SK-N-SH (cell line): ENCODE data around the gene CALHM1.

Experiments used
- FOXJ3 ChIP-seq: sonication (generic); formaldehyde crosslinking; IDR thresholded peaks from 2 replicates; pipeline ENCODE4 v1.5.1; 2020; ENCODE audit warnings: mild to moderate bottlenecking, missing genetic modification reagents
- POLR2AphosphoS5 ChIP-seq: IDR thresholded peaks from 2 replicates; pipeline ENCODE4 v1.6.1; 2012; ENCODE audit warnings: low read depth, low read length
- RXRA ChIP-seq: IDR thresholded peaks from 2 replicates; pipeline ENCODE4 v1.4.0; 2012; ENCODE audit warnings: low read depth, mild to moderate bottlenecking, borderline replicate concordance
- SMC3 ChIP-seq: IDR thresholded peaks from 2 replicates; pipeline ENCODE4 v1.6.1; 2012; ENCODE audit warnings: low read depth, low read length, improper control_type of control experiment
- YY1 ChIP-seq: IDR thresholded peaks from 2 replicates; pipeline ENCODE4 v1.4.0; 2012; ENCODE audit warnings: low read depth, mild to moderate bottlenecking
- TF ChIP-seq, protein P1 (sequence below): fragments of 150-350 bp; IDR thresholded peaks from 2 replicates; pipeline ENCODE4 v1.6.1; 2017; ENCODE audit warnings: antibody characterized with exemption, low read length, low read depth, borderline replicate concordance
- TF ChIP-seq, protein P2 (sequence below): fragments of 200-600 bp; sonication (generic); IDR thresholded peaks from 2 replicates; pipeline ENCODE4 v1.6.1; 2017; ENCODE audit warnings: antibody characterized with exemption, mild to moderate bottlenecking, moderate library complexity
- TF ChIP-seq, protein P3 (sequence below): IDR thresholded peaks from 2 replicates; pipeline ENCODE4; 2012

DNA sequence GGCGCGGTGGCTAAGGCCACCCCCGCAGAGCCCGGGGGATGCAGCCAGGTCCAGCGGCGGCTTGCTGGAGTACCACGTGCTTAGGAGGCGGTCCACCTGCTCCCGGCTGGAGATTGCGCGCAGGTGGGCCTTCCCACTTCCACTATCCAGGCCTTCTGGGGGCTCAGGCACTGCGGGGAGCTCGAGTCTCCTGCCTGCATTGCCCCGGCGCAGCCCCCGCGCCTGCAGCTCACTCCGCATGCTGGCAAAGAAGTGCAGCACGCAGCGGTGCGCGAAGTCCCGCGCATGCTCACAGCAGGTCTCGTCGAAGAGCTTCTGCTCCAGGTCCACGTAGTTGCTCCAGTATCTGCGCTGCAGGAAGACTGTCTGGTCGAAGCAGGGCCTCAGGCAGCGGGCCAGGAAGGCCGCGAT is 14.6 kb upstream of the CALHM1 start:
- no peak for TF ChIP-seq SMC3
- TF ChIP-seq, protein P1, sequence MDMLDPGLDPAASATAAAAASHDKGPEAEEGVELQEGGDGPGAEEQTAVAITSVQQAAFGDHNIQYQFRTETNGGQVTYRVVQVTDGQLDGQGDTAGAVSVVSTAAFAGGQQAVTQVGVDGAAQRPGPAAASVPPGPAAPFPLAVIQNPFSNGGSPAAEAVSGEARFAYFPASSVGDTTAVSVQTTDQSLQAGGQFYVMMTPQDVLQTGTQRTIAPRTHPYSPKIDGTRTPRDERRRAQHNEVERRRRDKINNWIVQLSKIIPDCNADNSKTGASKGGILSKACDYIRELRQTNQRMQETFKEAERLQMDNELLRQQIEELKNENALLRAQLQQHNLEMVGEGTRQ = no peak
- TF ChIP-seq, protein P2, sequence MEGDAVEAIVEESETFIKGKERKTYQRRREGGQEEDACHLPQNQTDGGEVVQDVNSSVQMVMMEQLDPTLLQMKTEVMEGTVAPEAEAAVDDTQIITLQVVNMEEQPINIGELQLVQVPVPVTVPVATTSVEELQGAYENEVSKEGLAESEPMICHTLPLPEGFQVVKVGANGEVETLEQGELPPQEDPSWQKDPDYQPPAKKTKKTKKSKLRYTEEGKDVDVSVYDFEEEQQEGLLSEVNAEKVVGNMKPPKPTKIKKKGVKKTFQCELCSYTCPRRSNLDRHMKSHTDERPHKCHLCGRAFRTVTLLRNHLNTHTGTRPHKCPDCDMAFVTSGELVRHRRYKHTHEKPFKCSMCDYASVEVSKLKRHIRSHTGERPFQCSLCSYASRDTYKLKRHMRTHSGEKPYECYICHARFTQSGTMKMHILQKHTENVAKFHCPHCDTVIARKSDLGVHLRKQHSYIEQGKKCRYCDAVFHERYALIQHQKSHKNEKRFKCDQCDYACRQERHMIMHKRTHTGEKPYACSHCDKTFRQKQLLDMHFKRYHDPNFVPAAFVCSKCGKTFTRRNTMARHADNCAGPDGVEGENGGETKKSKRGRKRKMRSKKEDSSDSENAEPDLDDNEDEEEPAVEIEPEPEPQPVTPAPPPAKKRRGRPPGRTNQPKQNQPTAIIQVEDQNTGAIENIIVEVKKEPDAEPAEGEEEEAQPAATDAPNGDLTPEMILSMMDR = no peak
- no peak for TF ChIP-seq FOXJ3 (CRISPR knock-in tag)
- no peak for TF ChIP-seq POLR2AphosphoS5
- TF ChIP-seq YY1 = no peak
- TF ChIP-seq RXRA = no peak
- TF ChIP-seq, protein P3, sequence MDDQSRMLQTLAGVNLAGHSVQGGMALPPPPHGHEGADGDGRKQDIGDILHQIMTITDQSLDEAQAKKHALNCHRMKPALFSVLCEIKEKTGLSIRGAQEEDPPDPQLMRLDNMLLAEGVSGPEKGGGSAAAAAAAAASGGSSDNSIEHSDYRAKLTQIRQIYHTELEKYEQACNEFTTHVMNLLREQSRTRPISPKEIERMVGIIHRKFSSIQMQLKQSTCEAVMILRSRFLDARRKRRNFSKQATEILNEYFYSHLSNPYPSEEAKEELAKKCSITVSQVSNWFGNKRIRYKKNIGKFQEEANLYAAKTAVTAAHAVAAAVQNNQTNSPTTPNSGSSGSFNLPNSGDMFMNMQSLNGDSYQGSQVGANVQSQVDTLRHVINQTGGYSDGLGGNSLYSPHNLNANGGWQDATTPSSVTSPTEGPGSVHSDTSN = no peak
